Naive thymus-derived CD4-positive, alpha-beta T cell (primary cell): ENCODE measurements around the gene WDR62. TPM values are rescaled to one million over a fixed set of nuclear protein-coding genes. Genes with fewer than 3 reads are reported as not detected.
"Not testable (repeated sequence)": the region's sequence is repeated elsewhere in the genome, so short reads cannot be mapped to it uniquely, and the experiment has no call there.

ENCODE experiments used
- ATAC-seq: fragments of 150-1000 bp; cut with Tn5 transposase; 2 replicates; pipeline ENCODE4 v1.10.0; 2021; ENCODE audit warnings: mild to moderate bottlenecking, moderate library complexity
- CTCF ChIA-PET: fragments of 350-600 bp; sonication (Branson Sonifier 250); formaldehyde crosslinking; loops from one replicate; lab custom pipeline; 2021; ENCODE audit warnings: antibody characterized with exemption; lab: Charles Lee
- POLR2A ChIA-PET: fragments of 350-600 bp; sonication (Branson Sonifier 250); formaldehyde crosslinking; loops from one replicate; lab custom pipeline; 2021; ENCODE audit warnings: antibody characterized with exemption, inconsistent platforms; lab: Charles Lee
- DNase-seq, 9 donors: peaks; one replicate each; pipeline versions ENCODE4 v3.0.0 to v3.0.0-alpha.2; 2020 to 2022; ENCODE audit warnings: mixed read lengths in 1 of 9
- H3K27ac ChIP-seq: one replicate; pipeline ENCODE4 v1.7.0; 2013; ENCODE audit warnings: mild to moderate bottlenecking, low read depth, low read length, moderate library complexity
- H3K27me3 ChIP-seq, 2 donors: one replicate each; pipeline ENCODE4 v1.7.0; 2013; ENCODE audit warnings: low read length in 2 of 2, mild to moderate bottlenecking in 2 of 2, moderate library complexity in 2 of 2; ENCODE audit not compliant: control insufficient read depth in 2 of 2, insufficient read depth in 2 of 2
- H3K36me3 ChIP-seq, 3 experiments: 1 replicate in 2 of 3; 2 replicates in 1 of 3; pipeline ENCODE4 v1.7.0; 2013; ENCODE audit warnings: low read length in 3 of 3, mild to moderate bottlenecking in 3 of 3, moderate library complexity in 1 of 3; ENCODE audit not compliant: insufficient read depth in 3 of 3, control insufficient read depth in 2 of 3
- H3K4me1 ChIP-seq, 2 donors: one replicate each; pipeline ENCODE4 v1.7.0; 2013; ENCODE audit warnings: low read length in 2 of 2, mild to moderate bottlenecking in 2 of 2, moderate library complexity in 1 of 2; ENCODE audit not compliant: control insufficient read depth in 2 of 2, insufficient read depth in 2 of 2
- H3K4me3 ChIP-seq: 2 replicates; pipeline ENCODE4 v1.7.0; 2013; ENCODE audit warnings: mild to moderate bottlenecking, low read length
- H3K9me3 ChIP-seq, 3 experiments: 1 replicate in 2 of 3; 2 replicates in 1 of 3; pipeline ENCODE4 v1.7.0; 2013; ENCODE audit warnings: low read length in 3 of 3; ENCODE audit not compliant: control insufficient read depth in 2 of 3
- H3K27ac Mint-ChIP-seq, 9 donors: one replicate each; pipeline ENCODE4 v1.8.0; 2020 to 2022; ENCODE audit warnings: mixed read lengths in 9 of 9, mild to moderate bottlenecking in 8 of 9, moderate library complexity in 5 of 9, inconsistent platforms in 2 of 9
- H3K27me3 Mint-ChIP-seq, 5 donors: one replicate each; pipeline ENCODE4 v1.8.0; 2021 to 2022; ENCODE audit warnings: mixed read lengths in 5 of 5, mild to moderate bottlenecking in 1 of 5
- H3K36me3 Mint-ChIP-seq, 5 donors: one replicate each; pipeline ENCODE4 v1.8.0; 2020 to 2022; ENCODE audit warnings: mixed read lengths in 5 of 5, mild to moderate bottlenecking in 3 of 5, inconsistent platforms in 1 of 5
- H3K4me1 Mint-ChIP-seq, 7 donors: one replicate each; pipeline ENCODE4 v1.8.0; 2020 to 2022; ENCODE audit warnings: mixed read lengths in 7 of 7, mild to moderate bottlenecking in 3 of 7, inconsistent platforms in 1 of 7
- H3K4me3 Mint-ChIP-seq, 10 donors: one replicate each; pipeline ENCODE4 v1.8.0; 2020 to 2022; ENCODE audit warnings: mild to moderate bottlenecking in 10 of 10, mixed read lengths in 10 of 10, moderate library complexity in 6 of 10, inconsistent platforms in 2 of 10
- H3K9me3 Mint-ChIP-seq, 11 donors: one replicate each; pipeline ENCODE4 v1.8.0; 2020 to 2022; ENCODE audit warnings: mixed read lengths in 11 of 11, mild to moderate bottlenecking in 4 of 11, inconsistent platforms in 1 of 11, moderate library complexity in 1 of 11
- intact Hi-C, 2 donors: fragments of 100-400 bp; cut with micrococcal nuclease; formaldehyde crosslinking; loops; one replicate each; pipeline ENCODE4 v1.15.1; 2023
- polyA plus RNA-seq, 2 donors: library from polyadenylated mRNA; unstranded; fragments of 300-500 nt; fragmentation: Illumina TruSeq; gene quantifications; one replicate each; pipeline ENCODE4 v1.2.3, GENCODE V29; 2021
- total RNA-seq, 6 experiments: library from RNA in 5 of 6; stranded (reverse) in 5 of 6; gene quantifications; 1 replicate in 5 of 6; 2 replicates in 1 of 6; pipeline ENCODE4 v1.2.3 and lab custom pipeline; 2021 to 2026

The WDR62 gene
- total and polyA plus RNA-seq, 7 experiments from 2014 or later: 0.07 to 22.4 (median 2.7) TPM

GRCh38 chr19:36125557-36125956, 70.9 kb downstream of the WDR62 start:
- DNase-seq: no peak
- ChIA-PET POLR2A (no interaction called here), CTCF (interaction anchor here (7.0 kb wide), 1 partner anchor 45 kb away, joined by 100 read pairs; no protein-coding TSS in a partner anchor)
- H3K27me3 ChIP-seq: no peaks in the 10 kb centered on the region
- Mint-ChIP-seq H3K4me3 (peak overlapping the region in 2 of 10 donors; percentile 17), H3K36me3 (peaks cover 0 to 18% (median 4%) of the 10 kb centered on the region in 5 donors), H3K9me3 (no peaks in the 10 kb centered on the region), H3K27ac (peak overlapping the region in 2 of 9 donors; percentile 34 to 62), H3K4me1 (peaks cover 0 to 20% (median 6%) of the 10 kb centered on the region in 7 donors), H3K27me3 (no peaks in the 10 kb centered on the region)
- H3K9me3 ChIP-seq: no peaks in the 10 kb centered on the region
- peaks cover 0 to 49% (median 13%) of the 10 kb centered on the region in 3 experiments for H3K36me3 ChIP-seq
- H3K27ac ChIP-seq: no peak overlapping the region
- H3K4me1 ChIP-seq: no peaks in the 10 kb centered on the region
- H3K4me3 ChIP-seq: no peak overlapping the region
- ATAC-seq: no peak
- intact Hi-C loops: loop anchor here in 1 of 2 donors (5.0 to 10.0 kb wide), 5 partner anchors 292 to 1339 kb away; partner anchors contain the start of genes ZFP82, ZNF529, ZNF567 and ZNF569

GRCh38 chr19:36128392-36128736, 73.7 kb downstream of the WDR62 start:
- Mint-ChIP-seq H3K4me3 (peak overlapping the region; percentile 81 to 96 (median 91)), H3K36me3 (peaks cover 0 to 11% (median 0%) of the 10 kb centered on the region in 5 donors), H3K27me3 (no peaks in the 10 kb centered on the region), H3K27ac (peak overlapping the region; percentile 83 to 96 (median 90)), H3K9me3 (no peaks in the 10 kb centered on the region), H3K4me1 (peaks cover 0 to 33% (median 6%) of the 10 kb centered on the region in 7 donors)
- intact Hi-C loops: loop anchor here (1.0 to 10.0 kb wide), 8 partner anchors 11 to 1336 kb away; partner anchors contain the start of genes CAPNS1 (in 1 of the 2), ZFP82 (in 1 of the 2), ZNF529 (in 1 of the 2) and ZNF565 (in 1 of the 2)
- Histone ChIP-seq H3K4me1 (no peaks in the 10 kb centered on the region), H3K36me3 (peaks cover 0 to 23% (median 6%) of the 10 kb centered on the region in 3 experiments), H3K4me3 (peak overlapping the region; percentile 69), H3K9me3 (no peaks in the 10 kb centered on the region), H3K27me3 (no peaks in the 10 kb centered on the region), H3K27ac (peak overlapping the region; percentile 77)
- peak; percentile 5 for ATAC-seq
- ChIA-PET CTCF (interaction anchor here (0.6 to 7.0 kb wide), 16 partner anchors 9 to 190 kb away, joined by 3 to 100 read pairs (median 4); partner anchors contain the start of genes CAPNS1, POLR2I, TBCB and THAP8), POLR2A (interaction anchor here (0.6 to 2.9 kb wide), 9 partner anchors 11 to 432 kb away, joined by 3 to 26 read pairs (median 4); partner anchors contain the start of genes CAPNS1, TBCB, ZFP14 and ZNF146)
- DNase-seq: no peak

GRCh38 chr19:36131221-36131620, 76.5 kb downstream of the WDR62 start:
- H3K27me3 Mint-ChIP-seq, H3K4me1 ChIP-seq, H3K27ac ChIP-seq, H3K27ac Mint-ChIP-seq, intact Hi-C loops, H3K4me3 ChIP-seq, H3K27me3 ChIP-seq, DNase-seq, H3K36me3 Mint-ChIP-seq, H3K36me3 ChIP-seq, H3K9me3 ChIP-seq, H3K9me3 Mint-ChIP-seq: not testable (repeated sequence)
- ChIA-PET CTCF (interaction anchor here (0.8 kb wide), 1 partner anchor 1790 kb away, joined by 6 read pairs; no protein-coding TSS in a partner anchor), POLR2A (interaction anchor here (1.6 kb wide), 1 partner anchor 9 kb away, joined by 6 read pairs; the partner anchor contains the start of gene CAPNS1)
- ATAC-seq: peak; percentile 21
- Mint-ChIP-seq H3K4me3 (peak overlapping the region in 1 of 10 donors; percentile 23), H3K4me1 (peaks cover 0 to 28% (median 6%) of the 10 kb centered on the region in 7 donors)

- H3K27ac ChIP-seq, H3K4me1 ChIP-seq, H3K4me3 Mint-ChIP-seq, CTCF ChIA-PET, H3K27me3 Mint-ChIP-seq, H3K36me3 ChIP-seq, H3K9me3 ChIP-seq, POLR2A ChIA-PET, intact Hi-C loops, ATAC-seq, H3K4me3 ChIP-seq, H3K9me3 Mint-ChIP-seq, DNase-seq, H3K36me3 Mint-ChIP-seq, H3K27me3 ChIP-seq, H3K27ac Mint-ChIP-seq: not testable (repeated sequence)
- peaks cover 0 to 25% (median 0%) of the 10 kb centered on the region in 7 donors for H3K4me1 Mint-ChIP-seq
Measured at GRCh38 chr19:36134867-36135266, 80.2 kb downstream of the WDR62 start.

- ATAC-seq: no peak
- Histone ChIP-seq H3K4me3 (no peak overlapping the region), H3K36me3 (peaks cover 0 to 13% (median 0%) of the 10 kb centered on the region in 3 experiments), H3K27me3 (no peaks in the 10 kb centered on the region), H3K9me3 (no peaks in the 10 kb centered on the region), H3K27ac (no peak overlapping the region), H3K4me1 (peaks cover 6 to 9% of the 10 kb centered on the region in 2 donors)
- peaks cover 0 to 9% (median 5%) of the 10 kb centered on the region in 5 donors for H3K36me3 Mint-ChIP-seq
- ChIA-PET POLR2A (interaction anchor here (2.5 to 4.3 kb wide), 2 partner anchors 9 to 22 kb away, joined by 9 to 26 read pairs; partner anchors contain the start of genes POLR2I and TBCB), CTCF (interaction anchor here (1.0 to 1.7 kb wide), 2 partner anchors 9 to 32 kb away, joined by 4 to 8 read pairs; no protein-coding TSS in a partner anchor)
- H3K4me3 Mint-ChIP-seq: no peak overlapping the region
- peaks cover 0 to 2% (median 0%) of the 10 kb centered on the region in 11 donors for H3K9me3 Mint-ChIP-seq
- H3K27ac Mint-ChIP-seq: peak overlapping the region in 5 of 9 donors; percentile 24 to 58 (median 25)
- intact Hi-C loops: no loop called here
- H3K27me3 Mint-ChIP-seq: no peaks in the 10 kb centered on the region
- H3K4me1 Mint-ChIP-seq: peaks cover 9 to 30% (median 11%) of the 10 kb centered on the region in 7 donors
- DNase-seq: no peak
Measured at GRCh38 chr19:36136964-36137686, 82.4 kb downstream of the WDR62 start.

GRCh38 chr19:36139120-36139472, 84.4 kb downstream of the WDR62 start:
- no peak for ATAC-seq

More at GRCh38 chr19:36139120-36139472, 84.4 kb downstream of the WDR62 start:
- Histone ChIP-seq H3K36me3 (peaks cover 0 to 25% (median 6%) of the 10 kb centered on the region in 3 experiments), H3K27ac (peak overlapping the region; percentile 87), H3K4me1 (peaks cover 6 to 9% of the 10 kb centered on the region in 2 donors), H3K9me3 (no peaks in the 10 kb centered on the region), H3K27me3 (no peaks in the 10 kb centered on the region), H3K4me3 (peak overlapping the region; percentile 99)
- peak overlapping the region; percentile 85 to 97 (median 91) for H3K27ac Mint-ChIP-seq
- H3K9me3 Mint-ChIP-seq: peaks cover 0 to 2% (median 0%) of the 10 kb centered on the region in 11 donors
- DNase-seq: no peak
- intact Hi-C loops: loop anchor here (1.0 kb wide), 3 partner anchors 11 to 75 kb away; partner anchors contain the start of gene ZNF565 (in 1 of the 2)
- H3K27me3 Mint-ChIP-seq: no peaks in the 10 kb centered on the region
- peaks cover 10 to 25% (median 15%) of the 10 kb centered on the region in 7 donors for H3K4me1 Mint-ChIP-seq
- peaks cover 0 to 20% (median 9%) of the 10 kb centered on the region in 5 donors for H3K36me3 Mint-ChIP-seq
- CTCF ChIA-PET: interaction anchor here (1.5 to 1.7 kb wide), 2 partner anchors 11 kb away, joined by 4 to 8 read pairs; no protein-coding TSS in a partner anchor
- POLR2A ChIA-PET: interaction anchor here (0.6 to 4.3 kb wide), 9 partner anchors 11 to 1231 kb away, joined by 3 to 26 read pairs (median 4); partner anchors contain the start of genes POLR2I, TBCB, THAP8 and ZNF146
- peak overlapping the region; percentile 91 to 98 (median 95) for H3K4me3 Mint-ChIP-seq
